ENCODE results near the gene C1orf50.

C1orf50 gene

GRCh38 chr1:42777852-42778251 is 10.8 kb downstream of the C1orf50 start:
- no peaks in the 10 kb centered on the region for H3K27me3 ChIP-seq (ENCODE audit: insufficient read depth, poor library complexity, severe bottlenecking)
- peak; percentile 50 for TF ChIP-seq CTCF (IDR thresholded peaks at IDR 0.05; ENCODE audit: insufficient read depth, low read length)
- TF ChIP-seq GABPA (IDR thresholded peaks at IDR 0.05; ENCODE audit: low read depth) = no peak
- no peak overlapping the region for H3K27ac ChIP-seq (replicated peaks)
- no peak overlapping the region for H3K4me3 ChIP-seq (replicated peaks; ENCODE audit: insufficient read depth, low read length)
- DNase-seq (ENCODE audit: low read depth in 1 of 2, low spot score in 1 of 2) = peak in 1 of 2 experiments; percentile 43

DNA sequence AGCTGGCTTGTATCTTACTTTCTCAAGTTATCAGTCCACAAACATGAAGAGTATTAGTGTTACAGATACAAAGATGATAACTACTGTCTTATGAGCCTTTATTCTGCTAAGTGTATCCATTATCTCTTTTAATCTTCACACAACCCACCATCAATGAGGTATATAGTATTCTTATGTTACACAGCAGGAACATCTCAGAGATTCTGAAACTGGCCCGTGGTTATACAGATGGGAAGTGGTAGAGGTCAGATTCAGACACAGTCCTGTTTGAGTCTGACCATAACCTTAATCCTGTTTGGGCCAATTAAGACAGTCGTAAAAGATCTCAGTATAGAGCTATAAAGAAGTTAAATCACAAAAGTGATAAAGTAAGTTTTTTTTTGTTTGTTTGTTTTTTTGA is 12.7 kb downstream of the C1orf50 start:
- no peak for TF ChIP-seq SPI1 (IDR thresholded peaks at IDR 0.05; ENCODE audit: borderline replicate concordance, low read depth)
- TF ChIP-seq, protein P1, sequence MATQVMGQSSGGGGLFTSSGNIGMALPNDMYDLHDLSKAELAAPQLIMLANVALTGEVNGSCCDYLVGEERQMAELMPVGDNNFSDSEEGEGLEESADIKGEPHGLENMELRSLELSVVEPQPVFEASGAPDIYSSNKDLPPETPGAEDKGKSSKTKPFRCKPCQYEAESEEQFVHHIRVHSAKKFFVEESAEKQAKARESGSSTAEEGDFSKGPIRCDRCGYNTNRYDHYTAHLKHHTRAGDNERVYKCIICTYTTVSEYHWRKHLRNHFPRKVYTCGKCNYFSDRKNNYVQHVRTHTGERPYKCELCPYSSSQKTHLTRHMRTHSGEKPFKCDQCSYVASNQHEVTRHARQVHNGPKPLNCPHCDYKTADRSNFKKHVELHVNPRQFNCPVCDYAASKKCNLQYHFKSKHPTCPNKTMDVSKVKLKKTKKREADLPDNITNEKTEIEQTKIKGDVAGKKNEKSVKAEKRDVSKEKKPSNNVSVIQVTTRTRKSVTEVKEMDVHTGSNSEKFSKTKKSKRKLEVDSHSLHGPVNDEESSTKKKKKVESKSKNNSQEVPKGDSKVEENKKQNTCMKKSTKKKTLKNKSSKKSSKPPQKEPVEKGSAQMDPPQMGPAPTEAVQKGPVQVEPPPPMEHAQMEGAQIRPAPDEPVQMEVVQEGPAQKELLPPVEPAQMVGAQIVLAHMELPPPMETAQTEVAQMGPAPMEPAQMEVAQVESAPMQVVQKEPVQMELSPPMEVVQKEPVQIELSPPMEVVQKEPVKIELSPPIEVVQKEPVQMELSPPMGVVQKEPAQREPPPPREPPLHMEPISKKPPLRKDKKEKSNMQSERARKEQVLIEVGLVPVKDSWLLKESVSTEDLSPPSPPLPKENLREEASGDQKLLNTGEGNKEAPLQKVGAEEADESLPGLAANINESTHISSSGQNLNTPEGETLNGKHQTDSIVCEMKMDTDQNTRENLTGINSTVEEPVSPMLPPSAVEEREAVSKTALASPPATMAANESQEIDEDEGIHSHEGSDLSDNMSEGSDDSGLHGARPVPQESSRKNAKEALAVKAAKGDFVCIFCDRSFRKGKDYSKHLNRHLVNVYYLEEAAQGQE (IDR thresholded peaks at IDR 0.05; ENCODE audit: insufficient replicate concordance, low read depth) = no peak
- TF ChIP-seq POLR2AphosphoS5 (IDR thresholded peaks at IDR 0.05; ENCODE audit: low read depth) = no peak
- no peak for TF ChIP-seq GABPA (IDR thresholded peaks at IDR 0.05; ENCODE audit: low read depth)
- DNase-seq (ENCODE audit: low read depth in 1 of 2, low spot score in 1 of 2) = no peak

DNA sequence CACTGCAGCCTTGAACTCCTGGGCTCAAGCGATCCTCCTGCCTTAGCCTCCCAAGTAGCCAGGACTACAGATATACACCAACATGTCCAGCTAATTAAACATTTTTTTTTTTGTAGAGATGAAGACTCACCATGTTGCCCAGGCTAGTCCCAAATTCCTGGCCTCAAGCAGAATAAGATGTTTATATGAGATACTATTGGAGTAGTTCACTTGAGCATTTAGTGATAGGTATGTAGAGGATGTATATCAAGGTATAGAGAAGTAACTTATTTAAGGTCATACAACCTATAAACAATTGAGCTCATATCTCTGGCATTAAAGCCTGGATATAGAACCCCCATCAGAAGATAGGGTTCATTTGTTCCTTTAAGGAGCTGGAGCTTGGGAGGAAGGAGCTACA is 13.1 kb downstream of the C1orf50 start:
- Histone ChIP-seq H3K4me3 (replicated peaks; ENCODE audit: insufficient read depth, low read length) (no peak overlapping the region), H3K27me3 (ENCODE audit: insufficient read depth, poor library complexity, severe bottlenecking) (peaks cover 2% of the 10 kb centered on the region), H3K27ac (replicated peaks) (no peak overlapping the region)
- DNase-seq (ENCODE audit: low read depth in 1 of 2, low spot score in 1 of 2) = no peak
- no peak for TF ChIP-seq SPI1 (IDR thresholded peaks at IDR 0.05; ENCODE audit: borderline replicate concordance, low read depth)
- TF ChIP-seq, protein P1 (IDR thresholded peaks at IDR 0.05; ENCODE audit: insufficient replicate concordance, low read depth) = no peak
- TF ChIP-seq POLR2AphosphoS5 (IDR thresholded peaks at IDR 0.05; ENCODE audit: low read depth) = no peak
- TF ChIP-seq GABPA (IDR thresholded peaks at IDR 0.05; ENCODE audit: low read depth) = no peak
- no peak for TF ChIP-seq CTCF (IDR thresholded peaks at IDR 0.05; ENCODE audit: insufficient read depth, low read length)

More for the DNA sequence above, 12.7 kb downstream of the C1orf50 start:
- Histone ChIP-seq H3K27me3 (ENCODE audit: insufficient read depth, poor library complexity, severe bottlenecking) (no peaks in the 10 kb centered on the region), H3K4me3 (replicated peaks; ENCODE audit: insufficient read depth, low read length) (no peak overlapping the region), H3K27ac (replicated peaks) (no peak overlapping the region)

DNA sequence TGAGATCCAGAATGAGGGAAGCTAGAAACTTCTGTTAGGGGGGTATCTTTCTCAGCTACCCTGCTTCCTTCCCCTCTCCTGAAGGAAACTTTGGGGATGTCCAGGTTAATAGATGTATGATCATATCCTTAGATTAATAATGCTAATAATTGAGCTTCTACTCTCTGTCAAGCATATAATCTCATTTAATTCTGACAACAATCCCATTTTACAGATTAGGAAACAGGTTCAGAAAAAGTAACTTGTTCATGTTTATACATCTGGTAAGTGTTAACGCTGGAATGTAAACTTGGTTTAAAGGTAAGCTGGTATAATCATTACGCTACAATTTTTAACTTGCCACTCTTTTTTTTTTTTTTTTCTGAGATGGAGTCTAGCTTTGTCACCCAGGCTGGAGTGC is 16.0 kb downstream of the C1orf50 start:
- H3K27ac ChIP-seq (replicated peaks) = no peak overlapping the region
- no peak for TF ChIP-seq CTCF (IDR thresholded peaks at IDR 0.05; ENCODE audit: insufficient read depth, low read length)
- no peak for TF ChIP-seq POLR2AphosphoS5 (IDR thresholded peaks at IDR 0.05; ENCODE audit: low read depth)
- no peak for TF ChIP-seq SPI1 (IDR thresholded peaks at IDR 0.05; ENCODE audit: borderline replicate concordance, low read depth)
- TF ChIP-seq GABPA (IDR thresholded peaks at IDR 0.05; ENCODE audit: low read depth) = no peak
- TF ChIP-seq, protein P1 (IDR thresholded peaks at IDR 0.05; ENCODE audit: insufficient replicate concordance, low read depth) = no peak
- H3K4me3 ChIP-seq (replicated peaks; ENCODE audit: insufficient read depth, low read length) = no peak overlapping the region
- peaks cover 5% of the 10 kb centered on the region for H3K27me3 ChIP-seq (ENCODE audit: insufficient read depth, poor library complexity, severe bottlenecking)
- DNase-seq (ENCODE audit: low read depth in 1 of 2, low spot score in 1 of 2) = no peak

All from HL-60 (cell line).